K562 (cell line): Measurements from ENCODE around the gene EML2. TPM values are rescaled to one million over a fixed set of nuclear protein-coding genes. Genes with fewer than 3 reads are reported as not detected.

Experiments
- BHLHE40 ChIP-seq: IDR thresholded peaks from 2 replicates; pipeline ENCODE4 v1.6.1; 2011; ENCODE audit warnings: low read length, improper control_type of control experiment
- CBX3 ChIP-seq, 2 experiments: IDR thresholded peaks; 1 replicate in 1 of 2; 2 replicates in 1 of 2; pipeline ENCODE4 v1.6.1; 2012; ENCODE audit warnings: inconsistent platforms in 2 of 2, low read length in 2 of 2, borderline replicate concordance in 1 of 2, control low read depth in 1 of 2
- CREBBP ChIP-seq: IDR thresholded peaks from one replicate; pipeline ENCODE4 v1.6.1; 2012; ENCODE audit warnings: low read depth, mild to moderate bottlenecking, control low read depth, inconsistent platforms, low read length
- ELF2 ChIP-seq: fragments of 250-450 bp; sonication (Bioruptor Pico); IDR thresholded peaks from 2 replicates; pipeline ENCODE4 v1.5.0; 2021; ENCODE audit warnings: mild to moderate bottlenecking
- ETV1 ChIP-seq: fragments of 450-650 bp; conservative IDR thresholded peaks from 2 replicates; pipeline ENCODE4 v1.6.1; 2016; ENCODE audit warnings: missing genetic modification characterization, control low read depth, low read depth, missing compliant biosample characterization
- HDAC3 ChIP-seq: fragments of 450-650 bp; IDR thresholded peaks from 2 replicates; pipeline ENCODE4 v1.6.1; 2018; ENCODE audit warnings: borderline replicate concordance, mild to moderate bottlenecking, moderate library complexity; ENCODE audit not compliant: partially characterized antibody
- HDAC6 ChIP-seq: IDR thresholded peaks from 2 replicates; pipeline ENCODE4 v1.6.1; 2012; ENCODE audit warnings: low read depth, mild to moderate bottlenecking, control low read depth, inconsistent platforms, low read length, moderate library complexity
- PTRF ChIP-seq: fragments of 450-650 bp; IDR thresholded peaks from 2 replicates; pipeline ENCODE4 v1.6.1; 2016; ENCODE audit warnings: mild to moderate bottlenecking, missing genetic modification characterization, missing compliant biosample characterization
- RCOR1 ChIP-seq, 2 experiments: IDR thresholded peaks; 2 replicates each; pipeline ENCODE4 v1.6.1; 2012; ENCODE audit warnings: low read depth in 2 of 2, low read length in 2 of 2, borderline replicate concordance in 1 of 2, improper control_type of control experiment in 1 of 2
- RFX7 ChIP-seq: fragments of 250-450 bp; sonication (Bioruptor Pico); IDR thresholded peaks from 2 replicates; pipeline ENCODE4 v1.5.1; 2021; ENCODE audit warnings: mild to moderate bottlenecking
- RHOXF2B ChIP-seq: fragments of 250-450 bp; sonication (Bioruptor Pico); conservative IDR thresholded peaks from 2 replicates; pipeline ENCODE4 v1.5.1; 2021
- TBL1XR1 ChIP-seq, 2 experiments: IDR thresholded peaks; 2 replicates each; pipeline ENCODE4 v1.6.1; 2012; ENCODE audit warnings: improper control_type of control experiment in 2 of 2, low read length in 2 of 2, mild to moderate bottlenecking in 1 of 2
- ZNF431 ChIP-seq: sonication (generic); formaldehyde crosslinking; IDR thresholded peaks from 2 replicates; pipeline ENCODE4 v1.8.0; 2022; ENCODE audit warnings: mild to moderate bottlenecking, missing genetic modification reagents
- polyA plus RNA-seq, 8 experiments: library from polyadenylated mRNA; depleted of rRNA in 4 of 8; stranded (reverse) in 5 of 8; unstranded in 3 of 8; fragments of >200 nt; fragmentation: Nextera tagmentation in 2 of 8; fragmentation: Illumina TruSeq in 1 of 8; extraction: Ambion mirVana in 2 of 8; extraction: Trizol in 1 of 8; gene quantifications; 2 replicates each; pipeline versions ENCODE4 v1.2.1 to v1.2.3, GENCODE V29; 2011 to 2014; ENCODE audit warnings: inconsistent platforms in 1 of 8, missing spikeins in 1 of 8
- total RNA-seq, 7 experiments: library from RNA; depleted of rRNA in 6 of 7; stranded (reverse); fragments of >200 nt in 6 of 7; fragmentation: Illumina TruSeq in 2 of 7; extraction: Trizol in 2 of 7; gene quantifications; 2 replicates each; pipeline versions ENCODE4 v1.2.1 to v1.2.3, GENCODE V29; 2011 to 2021; ENCODE audit warnings: low replicate concordance in 1 of 7
- TF ChIP-seq, protein P1 (sequence below): fragments of 450-650 bp; formaldehyde crosslinking; conservative IDR thresholded peaks from 2 replicates; pipeline ENCODE4 v1.4.0; 2022; ENCODE audit warnings: mild to moderate bottlenecking, missing genetic modification characterization
- TF ChIP-seq, protein P2 (sequence below): fragments of 250-450 bp; sonication (Bioruptor Pico); IDR thresholded peaks from 2 replicates; pipeline ENCODE4 v1.9.0; 2021; ENCODE audit warnings: mild to moderate bottlenecking
- TF ChIP-seq, protein P3 (sequence below): fragments of 200-800 bp; sonication (Bioruptor generic); IDR thresholded peaks from 2 replicates; pipeline ENCODE4 v1.6.1; 2017; ENCODE audit warnings: missing genetic modification characterization, missing compliant biosample characterization
- TF ChIP-seq, protein P4 (sequence below): conservative IDR thresholded peaks from 2 replicates; pipeline ENCODE4 v1.6.1; 2011; ENCODE audit warnings: low read depth, mild to moderate bottlenecking, low read length; ENCODE audit not compliant: control insufficient read depth
- TF ChIP-seq, protein P5 (sequence below): sonication (generic); formaldehyde crosslinking; IDR thresholded peaks from 2 replicates; pipeline ENCODE4 v1.8.1; 2023; ENCODE audit warnings: mild to moderate bottlenecking, missing genetic modification reagents

EML2 gene
- total and polyA plus RNA-seq, 9 of the 15 experiments (the other 6 are each of a cell fraction or from before 2014, with no cell fraction given) = 2.6 to 69.6 (median 24.8) TPM

DNA sequence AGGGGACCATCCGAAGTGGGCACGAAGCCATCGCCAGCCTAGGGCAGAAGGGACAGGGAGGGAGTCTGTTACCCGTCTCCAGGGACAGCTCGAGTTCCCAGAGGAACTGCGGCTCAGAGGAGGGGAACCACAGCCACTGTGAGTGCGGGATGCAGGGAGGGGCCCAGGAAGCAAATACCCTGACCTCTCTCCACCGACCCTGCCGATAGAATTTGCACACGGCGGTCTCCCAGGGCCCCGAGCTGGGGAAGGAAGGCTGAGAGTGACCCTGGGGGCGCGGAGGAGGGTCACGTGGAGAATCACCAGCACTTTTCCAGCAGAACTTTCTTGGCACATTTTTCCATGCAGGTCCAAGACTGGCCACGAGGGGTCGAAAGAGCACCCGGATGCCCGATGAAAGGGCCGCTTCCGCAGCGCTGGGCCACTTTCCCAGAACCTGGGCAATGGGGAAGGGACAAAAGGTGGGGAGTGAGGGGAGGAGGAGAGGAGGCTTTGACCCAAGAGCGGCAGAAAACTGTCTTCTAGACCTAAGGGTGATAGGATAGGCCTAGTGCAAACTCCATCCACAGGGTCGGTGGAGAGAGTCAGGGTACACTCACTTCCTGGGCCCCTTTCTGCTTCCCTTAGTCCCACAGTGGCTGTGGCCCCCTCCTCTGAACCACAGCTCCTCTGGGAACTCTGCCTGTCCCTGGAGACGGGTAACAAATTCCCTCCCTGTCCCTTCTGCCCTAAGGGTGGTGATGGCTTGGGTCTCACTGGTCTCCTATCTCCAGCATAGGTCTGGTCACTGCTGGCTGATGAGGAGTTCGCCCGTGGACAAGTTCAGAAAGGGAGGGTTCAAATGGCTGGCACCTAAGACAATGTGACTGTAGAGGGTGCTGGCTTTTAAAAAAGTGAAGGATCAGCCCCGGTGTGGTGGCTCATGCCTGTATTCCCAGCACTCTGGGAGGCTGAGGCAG, 31.8 kb downstream of the EML2 start (continued):
- TF ChIP-seq HDAC6 (no peak), CREBBP (no peak), RFX7 (CRISPR knock-in tag) (no peak), BHLHE40 (peak; percentile 47), PTRF (tag) (no peak), ZNF431 (CRISPR knock-in tag) (no peak), ETV1 (tag) (peak; percentile 86), RCOR1 (IDR thresholded peaks at IDR 0.05; ENCODE audit: borderline replicate concordance in 1 of 2, low read depth in 2 of 2, low read length in 2 of 2) (peak in 1 of 2 experiments; percentile 46; a peak in 1 of 4 replicates), HDAC3 (no peak), TBL1XR1 (IDR thresholded peaks at IDR 0.05; ENCODE audit: low read length in 2 of 2) (no peak), ELF2 (CRISPR knock-in tag) (no peak), RHOXF2B (CRISPR knock-in tag) (no peak), CBX3 (IDR thresholded peaks at IDR 0.05; ENCODE audit: borderline replicate concordance in 1 of 2, low read length in 2 of 2) (no peak)
- TF ChIP-seq, protein P1, sequence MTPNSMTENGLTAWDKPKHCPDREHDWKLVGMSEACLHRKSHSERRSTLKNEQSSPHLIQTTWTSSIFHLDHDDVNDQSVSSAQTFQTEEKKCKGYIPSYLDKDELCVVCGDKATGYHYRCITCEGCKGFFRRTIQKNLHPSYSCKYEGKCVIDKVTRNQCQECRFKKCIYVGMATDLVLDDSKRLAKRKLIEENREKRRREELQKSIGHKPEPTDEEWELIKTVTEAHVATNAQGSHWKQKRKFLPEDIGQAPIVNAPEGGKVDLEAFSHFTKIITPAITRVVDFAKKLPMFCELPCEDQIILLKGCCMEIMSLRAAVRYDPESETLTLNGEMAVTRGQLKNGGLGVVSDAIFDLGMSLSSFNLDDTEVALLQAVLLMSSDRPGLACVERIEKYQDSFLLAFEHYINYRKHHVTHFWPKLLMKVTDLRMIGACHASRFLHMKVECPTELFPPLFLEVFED = no peak
- TF ChIP-seq, protein P2, sequence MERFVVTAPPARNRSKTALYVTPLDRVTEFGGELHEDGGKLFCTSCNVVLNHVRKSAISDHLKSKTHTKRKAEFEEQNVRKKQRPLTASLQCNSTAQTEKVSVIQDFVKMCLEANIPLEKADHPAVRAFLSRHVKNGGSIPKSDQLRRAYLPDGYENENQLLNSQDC (CRISPR knock-in tag) = 0 out of 2 replicates have a peak, but pooled peaks have one; percentile 17
- TF ChIP-seq, protein P3, sequence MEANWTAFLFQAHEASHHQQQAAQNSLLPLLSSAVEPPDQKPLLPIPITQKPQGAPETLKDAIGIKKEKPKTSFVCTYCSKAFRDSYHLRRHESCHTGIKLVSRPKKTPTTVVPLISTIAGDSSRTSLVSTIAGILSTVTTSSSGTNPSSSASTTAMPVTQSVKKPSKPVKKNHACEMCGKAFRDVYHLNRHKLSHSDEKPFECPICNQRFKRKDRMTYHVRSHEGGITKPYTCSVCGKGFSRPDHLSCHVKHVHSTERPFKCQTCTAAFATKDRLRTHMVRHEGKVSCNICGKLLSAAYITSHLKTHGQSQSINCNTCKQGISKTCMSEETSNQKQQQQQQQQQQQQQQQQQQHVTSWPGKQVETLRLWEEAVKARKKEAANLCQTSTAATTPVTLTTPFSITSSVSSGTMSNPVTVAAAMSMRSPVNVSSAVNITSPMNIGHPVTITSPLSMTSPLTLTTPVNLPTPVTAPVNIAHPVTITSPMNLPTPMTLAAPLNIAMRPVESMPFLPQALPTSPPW (CRISPR knock-in tag) = peak; percentile 32; the same call in 1 of the 2 replicates
- TF ChIP-seq, protein P4, sequence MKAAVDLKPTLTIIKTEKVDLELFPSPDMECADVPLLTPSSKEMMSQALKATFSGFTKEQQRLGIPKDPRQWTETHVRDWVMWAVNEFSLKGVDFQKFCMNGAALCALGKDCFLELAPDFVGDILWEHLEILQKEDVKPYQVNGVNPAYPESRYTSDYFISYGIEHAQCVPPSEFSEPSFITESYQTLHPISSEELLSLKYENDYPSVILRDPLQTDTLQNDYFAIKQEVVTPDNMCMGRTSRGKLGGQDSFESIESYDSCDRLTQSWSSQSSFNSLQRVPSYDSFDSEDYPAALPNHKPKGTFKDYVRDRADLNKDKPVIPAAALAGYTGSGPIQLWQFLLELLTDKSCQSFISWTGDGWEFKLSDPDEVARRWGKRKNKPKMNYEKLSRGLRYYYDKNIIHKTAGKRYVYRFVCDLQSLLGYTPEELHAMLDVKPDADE = no peak
- TF ChIP-seq, protein P5, sequence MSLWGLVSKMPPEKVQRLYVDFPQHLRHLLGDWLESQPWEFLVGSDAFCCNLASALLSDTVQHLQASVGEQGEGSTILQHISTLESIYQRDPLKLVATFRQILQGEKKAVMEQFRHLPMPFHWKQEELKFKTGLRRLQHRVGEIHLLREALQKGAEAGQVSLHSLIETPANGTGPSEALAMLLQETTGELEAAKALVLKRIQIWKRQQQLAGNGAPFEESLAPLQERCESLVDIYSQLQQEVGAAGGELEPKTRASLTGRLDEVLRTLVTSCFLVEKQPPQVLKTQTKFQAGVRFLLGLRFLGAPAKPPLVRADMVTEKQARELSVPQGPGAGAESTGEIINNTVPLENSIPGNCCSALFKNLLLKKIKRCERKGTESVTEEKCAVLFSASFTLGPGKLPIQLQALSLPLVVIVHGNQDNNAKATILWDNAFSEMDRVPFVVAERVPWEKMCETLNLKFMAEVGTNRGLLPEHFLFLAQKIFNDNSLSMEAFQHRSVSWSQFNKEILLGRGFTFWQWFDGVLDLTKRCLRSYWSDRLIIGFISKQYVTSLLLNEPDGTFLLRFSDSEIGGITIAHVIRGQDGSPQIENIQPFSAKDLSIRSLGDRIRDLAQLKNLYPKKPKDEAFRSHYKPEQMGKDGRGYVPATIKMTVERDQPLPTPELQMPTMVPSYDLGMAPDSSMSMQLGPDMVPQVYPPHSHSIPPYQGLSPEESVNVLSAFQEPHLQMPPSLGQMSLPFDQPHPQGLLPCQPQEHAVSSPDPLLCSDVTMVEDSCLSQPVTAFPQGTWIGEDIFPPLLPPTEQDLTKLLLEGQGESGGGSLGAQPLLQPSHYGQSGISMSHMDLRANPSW = 0 out of 2 replicates have a peak, but pooled peaks have one; percentile 28
